Measurements from ENCODE around the gene ITGAD.
A peak's percentile ranks its signal among the peaks of the same experiment; 100 is the strongest.

Gene ITGAD

GRCh38 chr16:31355431-31356100 is 37.6 kb upstream of the ITGAD start:
- H3K27ac ChIP-seq (ENCODE audit: low read depth, low read length): no peak overlapping the region
- peak overlapping the region; percentile 80 for H2AFZ ChIP-seq (ENCODE audit: low read length, unreplicated experiment)
- H3K4me3 ChIP-seq (ENCODE audit: low read depth, low read length): peak overlapping the region; percentile 68
- no peaks in the 10 kb centered on the region for H3K36me3 ChIP-seq (ENCODE audit: insufficient read depth, low read length)
- no peaks in the 10 kb centered on the region for H3K79me2 ChIP-seq (ENCODE audit: control insufficient read depth, insufficient read depth, low read length, unreplicated experiment)
- H3K4me1 ChIP-seq (ENCODE audit: control insufficient read depth, insufficient read depth, low read length, unreplicated experiment): peaks cover 28% of the 10 kb centered on the region
- H3K27me3 ChIP-seq (ENCODE audit: insufficient read depth, low read length): no peaks in the 10 kb centered on the region

- Histone ChIP-seq H3K4me3 (ENCODE audit: low read depth, low read length) (no peak overlapping the region), H3K4me1 (ENCODE audit: control insufficient read depth, insufficient read depth, low read length, unreplicated experiment) (peaks cover 25% of the 10 kb centered on the region), H2AFZ (ENCODE audit: low read length, unreplicated experiment) (no peak overlapping the region), H3K27me3 (ENCODE audit: insufficient read depth, low read length) (0 out of 2 replicates have a peak, but pooled peaks cover 3% of the 10 kb centered on the region), H3K36me3 (ENCODE audit: insufficient read depth, low read length) (no peaks in the 10 kb centered on the region), H3K27ac (ENCODE audit: low read depth, low read length) (no peak overlapping the region), H3K79me2 (ENCODE audit: control insufficient read depth, insufficient read depth, low read length, unreplicated experiment) (no peaks in the 10 kb centered on the region)
These were observed 36.4 kb upstream of the ITGAD start for GRCh38 chr16:31356566-31357323.

GRCh38 chr16:31357324-31358109 is 35.6 kb upstream of the ITGAD start:
- Histone ChIP-seq H3K79me2 (ENCODE audit: control insufficient read depth, insufficient read depth, low read length, unreplicated experiment) (no peaks in the 10 kb centered on the region), H3K4me1 (ENCODE audit: control insufficient read depth, insufficient read depth, low read length, unreplicated experiment) (peaks cover 20% of the 10 kb centered on the region), H3K4me3 (ENCODE audit: low read depth, low read length) (no peak overlapping the region), H3K27me3 (ENCODE audit: insufficient read depth, low read length) (0 out of 2 replicates have a peak, but pooled peaks cover 5% of the 10 kb centered on the region), H2AFZ (ENCODE audit: low read length, unreplicated experiment) (no peak overlapping the region), H3K27ac (ENCODE audit: low read depth, low read length) (no peak overlapping the region), H3K36me3 (ENCODE audit: insufficient read depth, low read length) (no peaks in the 10 kb centered on the region)

GRCh38 chr16:31360251-31360650 is 32.9 kb upstream of the ITGAD start:
- H3K27me3 ChIP-seq (ENCODE audit: insufficient read depth, low read length): 0 out of 2 replicates have a peak, but pooled peaks cover 7% of the 10 kb centered on the region
- no peak overlapping the region for H2AFZ ChIP-seq (ENCODE audit: low read length, unreplicated experiment)
- no peak overlapping the region for H3K4me3 ChIP-seq (ENCODE audit: low read depth, low read length)
- H3K79me2 ChIP-seq (ENCODE audit: control insufficient read depth, insufficient read depth, low read length, unreplicated experiment): no peaks in the 10 kb centered on the region
- peaks cover 10% of the 10 kb centered on the region for H3K4me1 ChIP-seq (ENCODE audit: control insufficient read depth, insufficient read depth, low read length, unreplicated experiment)
- no peak overlapping the region for H3K27ac ChIP-seq (ENCODE audit: low read depth, low read length)
- no peaks in the 10 kb centered on the region for H3K36me3 ChIP-seq (ENCODE audit: insufficient read depth, low read length)

GRCh38 chr16:31361201-31362110 is 31.7 kb upstream of the ITGAD start:
- Histone ChIP-seq H3K27me3 (ENCODE audit: insufficient read depth, low read length) (0 out of 2 replicates have a peak, but pooled peaks cover 7% of the 10 kb centered on the region), H3K36me3 (ENCODE audit: insufficient read depth, low read length) (no peaks in the 10 kb centered on the region), H3K4me3 (ENCODE audit: low read depth, low read length) (no peak overlapping the region), H3K27ac (ENCODE audit: low read depth, low read length) (no peak overlapping the region), H3K4me1 (ENCODE audit: control insufficient read depth, insufficient read depth, low read length, unreplicated experiment) (peaks cover 5% of the 10 kb centered on the region), H2AFZ (ENCODE audit: low read length, unreplicated experiment) (no peak overlapping the region), H3K79me2 (ENCODE audit: control insufficient read depth, insufficient read depth, low read length, unreplicated experiment) (no peaks in the 10 kb centered on the region)

GRCh38 chr16:31362476-31363405 is 30.4 kb upstream of the ITGAD start:
- Histone ChIP-seq H2AFZ (ENCODE audit: low read length, unreplicated experiment) (no peak overlapping the region), H3K27ac (ENCODE audit: low read depth, low read length) (no peak overlapping the region), H3K79me2 (ENCODE audit: control insufficient read depth, insufficient read depth, low read length, unreplicated experiment) (no peaks in the 10 kb centered on the region), H3K4me1 (ENCODE audit: control insufficient read depth, insufficient read depth, low read length, unreplicated experiment) (no peaks in the 10 kb centered on the region), H3K36me3 (ENCODE audit: insufficient read depth, low read length) (no peaks in the 10 kb centered on the region), H3K27me3 (ENCODE audit: insufficient read depth, low read length) (0 out of 2 replicates have a peak, but pooled peaks cover 7% of the 10 kb centered on the region), H3K4me3 (ENCODE audit: low read depth, low read length) (no peak overlapping the region)

- H3K27me3 ChIP-seq (ENCODE audit: insufficient read depth, low read length): 0 out of 2 replicates have a peak, but pooled peaks cover 7% of the 10 kb centered on the region
- H3K4me3 ChIP-seq (ENCODE audit: low read depth, low read length): no peak overlapping the region
- H2AFZ ChIP-seq (ENCODE audit: low read length, unreplicated experiment): no peak overlapping the region
- no peaks in the 10 kb centered on the region for H3K36me3 ChIP-seq (ENCODE audit: insufficient read depth, low read length)
- H3K27ac ChIP-seq (ENCODE audit: low read depth, low read length): no peak overlapping the region
- no peaks in the 10 kb centered on the region for H3K79me2 ChIP-seq (ENCODE audit: control insufficient read depth, insufficient read depth, low read length, unreplicated experiment)
- H3K4me1 ChIP-seq (ENCODE audit: control insufficient read depth, insufficient read depth, low read length, unreplicated experiment): no peaks in the 10 kb centered on the region
These were observed 29.4 kb upstream of the ITGAD start for GRCh38 chr16:31363721-31364120.

- H2AFZ ChIP-seq (ENCODE audit: low read length, unreplicated experiment): no peak overlapping the region
- 0 out of 2 replicates have a peak, but pooled peaks cover 7% of the 10 kb centered on the region for H3K27me3 ChIP-seq (ENCODE audit: insufficient read depth, low read length)
- H3K4me3 ChIP-seq (ENCODE audit: low read depth, low read length): no peak overlapping the region
- no peaks in the 10 kb centered on the region for H3K36me3 ChIP-seq (ENCODE audit: insufficient read depth, low read length)
- H3K79me2 ChIP-seq (ENCODE audit: control insufficient read depth, insufficient read depth, low read length, unreplicated experiment): no peaks in the 10 kb centered on the region
- H3K27ac ChIP-seq (ENCODE audit: low read depth, low read length): no peak overlapping the region
- H3K4me1 ChIP-seq (ENCODE audit: control insufficient read depth, insufficient read depth, low read length, unreplicated experiment): no peaks in the 10 kb centered on the region
These were observed 28.7 kb upstream of the ITGAD start for GRCh38 chr16:31364421-31364820.

GRCh38 chr16:31365131-31365865 is 27.8 kb upstream of the ITGAD start:
- H3K27me3 ChIP-seq (ENCODE audit: insufficient read depth, low read length): 0 out of 2 replicates have a peak, but pooled peaks cover 7% of the 10 kb centered on the region
- H3K79me2 ChIP-seq (ENCODE audit: control insufficient read depth, insufficient read depth, low read length, unreplicated experiment): no peaks in the 10 kb centered on the region
- H3K27ac ChIP-seq (ENCODE audit: low read depth, low read length): no peak overlapping the region
- no peak overlapping the region for H3K4me3 ChIP-seq (ENCODE audit: low read depth, low read length)
- H2AFZ ChIP-seq (ENCODE audit: low read length, unreplicated experiment): no peak overlapping the region
- H3K4me1 ChIP-seq (ENCODE audit: control insufficient read depth, insufficient read depth, low read length, unreplicated experiment): no peaks in the 10 kb centered on the region
- H3K36me3 ChIP-seq (ENCODE audit: insufficient read depth, low read length): no peaks in the 10 kb centered on the region
